Measurements from ENCODE around the gene ULK4.
"Not testable (repeated sequence)": the region's sequence is repeated elsewhere in the genome, so short reads cannot be mapped to it uniquely, and the experiment has no call there.

ULK4 gene

DNA sequence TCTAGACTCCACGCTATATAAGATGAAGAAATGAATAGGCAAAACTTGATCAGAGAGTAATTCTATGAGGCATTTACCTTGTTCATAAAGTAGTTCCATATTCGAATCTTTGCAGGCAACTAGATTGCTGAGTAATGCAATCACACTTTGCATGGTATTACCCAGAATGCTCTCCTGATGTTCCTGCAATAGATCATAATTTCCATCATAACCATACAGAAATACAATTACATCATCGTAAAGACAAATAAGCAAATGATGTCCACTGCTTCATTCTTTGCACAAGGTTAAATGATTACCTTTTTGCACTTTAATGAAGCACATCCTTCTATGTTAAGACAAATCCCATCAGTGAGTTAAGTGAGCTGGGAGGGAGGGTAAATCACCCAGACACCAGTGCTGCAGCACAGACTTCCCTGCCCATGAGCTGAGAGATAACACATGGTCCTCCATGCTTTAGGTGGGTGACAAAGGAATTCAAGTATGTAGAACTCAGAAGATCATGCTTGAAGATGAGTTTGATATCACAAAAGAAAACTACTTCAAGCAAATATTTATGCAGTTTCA, 395.9 kb downstream of the ULK4 start:
- no peak for DNase-seq

DNA sequence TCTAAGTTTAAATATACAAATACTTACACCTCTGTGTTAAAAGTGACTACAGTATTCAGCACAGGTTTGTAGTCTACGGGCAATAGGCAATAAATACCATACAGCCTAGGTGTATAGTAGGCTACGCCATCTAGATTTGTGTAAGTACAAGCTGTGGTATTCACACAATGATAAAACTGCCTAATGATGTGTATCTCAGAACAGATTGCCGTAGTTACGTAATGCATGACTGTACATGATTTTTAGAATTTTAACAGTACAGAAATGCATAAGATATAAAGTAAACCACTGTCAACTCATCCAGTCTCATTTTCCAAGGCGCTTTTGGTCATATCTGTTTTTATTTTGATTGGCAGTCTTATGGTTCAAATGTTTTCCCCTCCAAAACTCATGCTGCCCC, 396.9 kb downstream of the ULK4 start:
- no peak for DNase-seq

DNA sequence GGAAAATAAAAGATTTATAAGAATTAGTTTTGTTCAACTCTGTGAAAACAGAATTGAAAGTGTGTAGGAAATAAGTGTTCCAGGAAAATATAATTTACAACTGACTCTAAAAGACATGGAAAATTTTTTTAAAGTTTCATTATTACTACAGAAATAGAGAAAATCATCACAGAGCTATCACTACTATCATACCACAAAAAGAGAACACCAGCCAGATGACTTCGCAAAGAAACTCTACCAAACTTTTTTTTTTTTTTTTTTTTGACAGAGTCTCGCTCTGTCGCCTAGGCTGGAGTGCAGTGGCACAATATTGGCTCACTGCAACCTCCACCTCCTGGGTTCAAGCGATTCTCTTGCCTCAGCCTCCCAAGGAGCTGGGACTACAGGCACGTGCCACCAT, 405.7 kb downstream of the ULK4 start:
- DNase-seq: not testable (repeated sequence)

DNA sequence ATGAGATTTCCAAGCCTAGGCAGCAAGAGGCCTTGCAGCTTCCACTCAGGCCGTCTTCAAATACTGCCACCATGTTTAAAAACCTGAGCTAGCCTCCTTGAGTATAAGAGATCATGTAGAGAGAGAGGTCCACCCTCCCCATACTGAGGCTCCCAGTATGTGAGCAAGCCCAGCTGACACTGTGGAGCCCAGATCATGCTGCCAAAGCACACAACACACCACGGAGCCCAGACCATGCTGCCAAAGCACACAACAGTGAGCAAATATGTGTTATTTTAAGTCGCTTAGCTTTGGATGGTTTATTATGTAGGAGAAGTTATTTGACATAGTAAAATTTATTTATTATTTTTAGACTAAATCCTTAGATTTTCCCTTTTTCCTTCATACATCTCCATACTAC, 428.9 kb downstream of the ULK4 start:
- no peak for DNase-seq

DNA sequence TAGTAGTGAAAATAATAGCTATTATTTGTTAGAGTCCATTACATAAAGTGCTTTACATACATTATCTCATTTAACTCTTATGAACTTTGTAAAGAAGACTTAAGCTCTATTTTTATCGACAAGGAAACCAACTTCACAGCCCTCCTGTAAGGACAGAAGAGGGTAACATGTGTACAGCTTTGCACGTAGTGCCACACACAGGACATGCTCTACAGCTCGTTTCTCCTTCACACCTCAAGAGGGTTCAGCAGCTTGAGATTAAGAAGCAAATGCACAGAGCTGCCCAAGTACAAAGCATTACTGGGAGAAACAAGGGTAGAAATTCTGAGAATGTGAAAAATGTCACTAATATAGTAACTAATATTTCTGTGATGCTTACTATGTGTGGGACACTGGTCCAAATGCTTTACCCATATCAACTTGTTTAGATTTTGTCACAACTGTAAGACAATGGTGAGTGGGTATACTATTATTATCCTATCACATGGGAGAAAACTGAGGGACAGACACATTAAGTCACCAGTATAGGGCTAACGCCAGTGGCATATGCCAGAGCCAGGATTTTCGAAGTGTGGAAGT, 434.8 kb downstream of the ULK4 start:
- DNase-seq: no peak

DNA sequence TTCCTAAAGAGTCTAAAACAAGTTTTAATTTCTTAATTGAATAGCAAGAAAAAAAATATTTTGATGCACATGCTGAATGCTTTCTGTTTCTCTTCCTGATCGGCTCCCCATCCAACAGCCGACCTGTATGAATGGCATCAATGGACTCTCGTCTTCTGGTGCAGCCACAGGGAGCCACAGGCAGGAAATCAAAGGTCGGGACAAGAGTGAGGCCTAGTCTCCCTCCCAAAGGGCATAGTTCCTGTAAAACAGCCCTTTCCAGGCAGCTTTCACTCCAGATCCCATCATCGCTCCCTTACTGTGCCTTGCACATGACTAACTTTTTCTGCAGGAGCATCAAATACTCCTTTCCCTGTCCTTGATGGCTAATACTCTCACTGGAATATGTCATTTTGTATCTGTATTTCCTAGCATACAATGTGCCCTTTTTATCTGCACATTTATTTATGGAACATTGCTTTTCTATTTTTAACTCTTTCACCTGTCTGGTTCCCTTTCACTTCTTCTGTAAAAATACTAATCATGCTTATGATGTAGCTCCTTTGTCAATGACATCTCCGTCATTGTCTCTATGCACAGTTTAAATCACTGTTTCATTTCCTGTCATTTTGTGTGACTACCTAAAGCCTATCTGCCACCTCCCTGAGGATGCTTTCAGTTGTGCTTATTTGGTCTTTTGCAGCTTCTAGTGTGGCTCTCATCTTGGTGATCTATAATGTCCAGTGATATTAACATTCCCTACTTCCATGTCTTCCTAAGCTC, 436.4 kb downstream of the ULK4 start:
- DNase-seq: no peak

DNA sequence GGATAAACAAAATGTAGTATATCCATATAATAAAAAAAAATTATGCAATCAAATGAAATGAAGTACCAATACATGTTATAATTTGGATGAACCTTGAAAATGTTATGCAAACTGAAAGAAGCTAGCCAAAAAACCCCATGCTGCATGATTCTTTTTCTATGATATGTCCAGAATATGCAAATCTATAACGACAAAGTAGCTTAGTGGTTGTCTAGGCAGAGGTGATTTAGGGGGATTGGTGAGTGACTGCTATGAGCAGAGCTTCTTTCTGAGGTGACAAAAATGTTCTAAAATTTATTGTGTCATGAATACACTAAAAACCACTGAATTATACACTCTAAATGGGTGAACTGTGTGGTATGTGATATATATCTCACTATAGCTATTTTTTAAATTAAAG, 438.0 kb downstream of the ULK4 start:
- no peak for DNase-seq

DNA sequence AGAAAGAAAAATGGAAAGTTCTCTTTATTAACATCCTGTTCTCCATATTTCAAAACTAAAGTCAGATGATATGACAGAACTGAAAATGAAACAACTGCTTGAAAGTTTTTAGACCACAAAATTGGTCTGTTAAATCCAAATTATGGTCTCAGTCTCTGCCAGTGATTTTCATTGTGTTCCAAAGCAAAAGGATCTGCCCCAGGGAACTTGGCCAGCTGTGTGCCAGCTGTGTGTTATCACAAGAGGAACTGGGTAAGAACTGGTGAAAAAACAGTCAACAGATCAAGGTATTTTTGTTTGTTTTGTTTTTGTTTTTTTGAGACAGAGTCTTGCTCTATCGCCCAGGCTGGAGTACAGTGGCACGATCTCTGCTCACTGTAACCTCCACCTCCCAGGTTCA, 439.3 kb downstream of the ULK4 start:
- DNase-seq: no peak

DNA sequence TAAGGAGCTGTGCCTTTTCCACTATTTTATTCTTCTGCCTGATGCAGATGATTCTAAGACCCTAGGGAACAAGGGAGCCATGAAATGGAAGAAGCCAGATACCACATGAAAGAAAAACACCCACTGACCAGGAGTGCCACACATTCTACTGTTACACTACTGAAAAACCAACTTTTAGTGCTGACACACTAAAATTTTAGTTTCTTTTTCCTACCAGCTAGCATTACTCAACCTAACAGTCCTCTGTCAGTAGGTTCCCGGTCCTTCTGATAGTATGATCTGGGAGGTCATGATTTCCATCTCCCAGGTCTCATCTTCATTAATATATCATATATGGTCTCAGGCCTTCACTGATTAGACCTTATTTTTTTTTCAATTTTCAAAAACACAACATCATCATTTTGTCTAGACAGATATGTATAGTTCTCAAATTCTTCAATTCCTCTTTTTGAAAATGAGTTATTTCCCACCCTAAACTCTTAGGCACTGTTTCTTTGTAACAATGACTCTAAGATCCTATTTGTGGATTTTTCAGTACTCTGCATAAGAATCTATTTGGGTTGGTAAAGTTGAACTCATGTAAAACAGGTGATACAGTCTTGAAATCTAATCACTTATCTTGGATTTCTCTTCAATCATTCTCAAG, 440.8 kb downstream of the ULK4 start:
- no peak for DNase-seq

DNA sequence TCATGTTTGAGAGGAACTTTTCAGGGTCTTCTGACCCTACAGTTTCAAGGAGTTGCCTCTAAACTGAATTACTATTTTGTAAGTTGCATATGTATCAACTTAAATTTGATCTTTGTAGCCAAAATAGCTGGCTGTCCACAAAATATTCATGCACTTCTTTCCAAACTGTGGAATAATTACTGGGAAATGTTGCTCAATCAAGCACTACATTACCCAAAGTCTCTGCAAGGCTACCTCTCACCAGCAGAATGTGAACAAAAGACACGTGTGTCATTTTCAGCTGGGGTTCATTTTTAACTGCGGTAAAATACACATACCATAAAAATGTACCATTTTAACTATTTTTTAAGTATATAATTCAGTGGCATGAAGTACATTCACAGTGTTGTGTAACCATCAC, 442.2 kb downstream of the ULK4 start:
- no peak for DNase-seq

DNA sequence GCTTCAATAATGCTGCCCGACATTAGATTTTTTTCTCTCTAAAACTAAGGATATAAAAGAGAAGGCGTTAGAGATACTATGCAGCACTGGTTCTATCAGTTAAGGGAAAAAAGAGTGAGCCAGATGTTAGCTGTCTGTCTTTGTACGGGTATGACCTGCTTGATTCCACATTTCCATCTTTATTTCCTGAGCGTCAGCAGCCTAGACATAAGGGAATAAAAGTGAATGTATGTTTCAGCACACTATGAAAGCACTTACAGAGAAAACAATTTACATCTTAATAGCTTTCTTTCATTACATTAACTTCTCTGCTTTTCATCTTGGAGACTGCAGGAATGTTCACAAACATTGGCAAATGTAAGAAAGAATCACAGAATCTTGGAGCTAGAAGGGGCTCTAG, 443.3 kb downstream of the ULK4 start:
- DNase-seq: no peak

DNA sequence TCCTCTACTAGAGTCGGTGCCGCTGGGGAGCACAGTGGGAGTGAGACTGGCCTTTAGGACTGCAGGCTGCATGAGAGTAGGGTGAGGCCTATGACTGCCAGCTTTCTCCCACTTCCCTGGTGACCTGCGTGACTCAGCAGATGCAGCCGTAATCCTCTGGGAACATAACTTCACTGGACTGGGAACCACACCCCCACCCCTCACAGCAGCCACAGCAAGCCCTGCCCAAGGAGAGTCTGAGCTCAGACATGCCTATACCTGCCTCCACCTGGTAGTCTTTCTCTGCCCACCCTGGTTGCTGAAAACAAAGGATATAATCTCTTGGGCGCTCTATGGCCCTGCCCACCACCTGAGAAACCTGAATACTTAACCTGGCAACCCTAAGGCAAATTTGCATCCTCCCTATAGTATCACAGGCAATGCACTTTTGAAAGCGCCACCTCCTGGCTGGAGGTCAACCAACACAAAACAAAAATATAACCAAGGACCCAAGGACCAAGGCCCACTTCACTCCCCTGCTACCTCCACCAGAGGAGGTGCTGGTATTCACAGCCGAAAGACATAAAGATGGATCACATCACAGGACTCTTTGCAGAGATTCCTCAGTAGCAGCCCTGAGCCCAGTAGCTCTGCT, 453.7 kb downstream of the ULK4 start:
- DNase-seq: no peak

DNA sequence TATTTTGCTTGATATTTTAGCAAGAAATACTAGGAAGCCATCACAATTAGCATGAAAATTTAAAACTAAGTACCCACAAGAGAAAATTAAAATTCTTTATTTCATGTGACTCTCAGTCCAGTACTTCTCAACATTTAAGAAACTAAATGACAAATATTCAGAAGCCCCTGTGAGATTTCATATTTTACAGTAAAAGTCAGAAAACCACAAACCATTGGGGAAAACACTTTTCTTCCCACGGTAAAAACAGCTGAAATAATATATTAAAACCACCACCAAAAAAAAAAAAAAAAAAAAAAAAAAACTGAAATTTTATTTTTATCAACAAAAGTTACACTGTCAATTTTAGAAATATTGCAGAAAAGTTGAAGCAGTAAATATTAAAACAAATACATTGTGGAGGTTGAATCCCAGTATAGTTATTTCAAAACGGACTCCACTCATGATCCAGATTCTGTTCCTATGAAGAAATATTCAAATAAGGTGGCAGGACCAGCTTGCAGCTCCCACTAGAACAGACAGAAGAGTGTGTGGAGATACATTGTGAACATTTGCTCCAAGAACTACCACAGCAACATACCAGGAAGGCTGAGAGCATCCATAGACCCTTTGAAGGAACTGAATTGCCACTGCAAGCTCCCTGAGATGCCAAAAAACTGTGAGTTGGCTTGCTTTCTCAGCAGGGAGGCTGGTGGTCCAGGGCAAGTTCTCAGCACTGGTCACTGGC, 454.4 kb downstream of the ULK4 start:
- no peak for DNase-seq

DNA sequence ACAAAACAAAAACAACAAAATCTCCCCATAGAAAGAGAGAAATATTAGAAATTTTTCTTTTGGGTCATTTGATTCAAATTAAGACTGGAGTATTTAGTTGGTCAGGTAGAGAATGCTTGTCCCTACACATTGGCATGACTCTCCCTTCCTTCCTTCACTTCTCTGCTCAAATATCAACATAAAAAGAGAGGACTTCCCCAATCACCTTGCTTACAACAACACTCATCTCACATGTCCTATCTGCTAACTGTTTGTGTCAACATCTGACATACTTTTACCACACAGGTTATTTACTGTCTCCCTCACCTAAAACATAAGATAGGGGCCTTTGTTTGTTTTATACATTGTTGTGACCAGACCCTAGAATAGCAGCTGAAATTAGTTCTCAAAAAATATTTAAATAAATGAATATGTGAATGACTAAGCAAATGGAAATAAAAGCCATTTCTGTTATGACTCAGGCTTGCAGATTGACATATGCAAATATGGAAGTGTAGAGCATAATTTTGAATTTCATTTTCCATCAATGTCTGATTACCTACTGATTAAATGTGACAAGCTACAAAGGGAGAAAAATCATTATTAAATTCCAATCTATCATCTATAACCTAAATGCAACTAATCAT, 457.8 kb downstream of the ULK4 start:
- no peak for DNase-seq

DNA sequence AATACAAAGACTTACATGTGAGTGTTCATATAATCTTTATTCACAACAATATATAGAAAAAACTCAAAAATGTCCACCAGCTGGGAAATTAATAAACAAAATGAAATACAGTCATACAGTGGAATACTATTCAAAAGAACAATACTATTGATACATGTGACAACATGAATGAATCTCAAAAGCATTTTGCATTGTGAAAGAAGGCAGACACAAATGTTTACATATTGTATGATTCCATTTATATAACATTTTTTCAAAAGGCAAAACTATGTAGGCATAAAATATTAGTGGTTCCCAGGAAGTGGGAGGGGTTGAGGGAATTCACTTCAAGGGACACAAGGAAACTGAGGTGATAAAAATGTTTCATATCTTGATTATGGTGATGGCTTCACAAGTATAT, 459.4 kb downstream of the ULK4 start:
- DNase-seq: no peak

DNA sequence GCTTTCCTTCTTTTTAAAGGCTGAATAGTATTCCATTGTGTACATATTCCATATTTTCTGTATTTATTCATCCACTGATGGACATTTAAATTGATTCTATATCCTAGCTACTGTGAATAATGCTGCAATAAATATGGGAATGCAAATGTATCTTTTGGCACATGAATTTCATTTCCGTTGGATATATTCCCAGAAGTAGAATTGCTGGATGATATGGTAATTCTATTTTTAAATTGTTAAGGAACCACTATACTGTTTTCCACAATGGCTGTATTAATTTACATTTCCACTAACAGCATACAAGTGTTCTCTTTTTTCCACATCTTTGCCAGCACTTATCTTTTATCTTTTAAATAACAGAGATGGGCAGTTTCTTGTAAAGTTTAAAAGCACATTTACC, 459.9 kb downstream of the ULK4 start:
- DNase-seq: no peak

DNA sequence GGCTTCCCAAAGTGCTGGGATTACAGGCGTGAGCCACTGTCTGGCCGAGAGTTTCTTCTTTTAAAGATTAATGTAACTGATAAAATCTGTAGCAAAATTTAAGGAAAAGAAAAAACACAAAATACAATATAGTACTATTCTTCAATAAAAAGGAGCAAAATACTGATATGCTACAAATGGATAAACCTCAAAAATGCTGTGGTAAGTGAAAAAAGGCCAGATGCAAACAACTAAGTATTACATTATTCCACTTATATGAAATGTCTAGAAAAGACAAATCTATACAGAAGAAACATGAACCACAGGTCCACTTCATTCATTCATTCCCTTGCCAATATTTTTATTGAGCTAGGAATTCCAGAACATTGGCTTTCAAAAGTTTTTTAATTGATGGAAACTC, 463.1 kb downstream of the ULK4 start:
- no peak for DNase-seq

DNA sequence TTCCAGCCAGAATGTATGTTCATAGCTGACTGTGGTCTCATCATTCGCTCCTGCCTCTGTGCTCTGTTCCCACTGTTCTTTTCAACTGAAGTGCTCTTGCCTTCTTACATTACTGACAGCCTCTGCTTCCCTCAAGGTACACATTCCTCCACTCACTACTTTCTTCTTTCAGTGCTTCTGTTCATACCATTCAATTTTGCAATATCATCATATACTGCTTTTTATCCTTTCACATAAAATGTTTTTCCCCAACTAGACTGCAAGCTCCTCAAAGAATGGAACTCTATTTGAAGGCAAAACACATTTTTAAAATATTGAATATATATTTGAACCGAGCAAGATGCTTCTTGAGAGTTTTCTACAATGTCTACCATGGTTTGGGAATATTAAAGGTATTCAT, 471.5 kb downstream of the ULK4 start:
- DNase-seq: no peak

DNA sequence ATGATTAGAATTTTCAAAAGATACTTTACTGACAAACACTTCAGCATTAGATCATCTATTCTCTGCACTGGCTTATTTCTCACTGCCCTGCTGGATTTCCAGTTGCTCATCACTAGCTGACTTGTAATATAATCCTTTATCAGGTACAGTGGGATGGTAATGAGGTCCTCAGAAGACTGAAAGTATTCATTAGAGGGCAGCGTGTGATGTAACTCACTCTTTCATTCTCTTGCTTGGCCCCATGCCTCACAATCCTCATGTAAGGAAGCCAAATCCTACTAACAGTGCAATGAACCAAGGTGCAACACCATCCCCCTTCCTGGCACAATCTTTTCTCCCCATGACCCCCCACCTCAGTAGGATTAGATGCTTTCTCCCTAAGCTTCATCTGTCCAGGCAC, 472.7 kb downstream of the ULK4 start:
- DNase-seq: no peak

DNA sequence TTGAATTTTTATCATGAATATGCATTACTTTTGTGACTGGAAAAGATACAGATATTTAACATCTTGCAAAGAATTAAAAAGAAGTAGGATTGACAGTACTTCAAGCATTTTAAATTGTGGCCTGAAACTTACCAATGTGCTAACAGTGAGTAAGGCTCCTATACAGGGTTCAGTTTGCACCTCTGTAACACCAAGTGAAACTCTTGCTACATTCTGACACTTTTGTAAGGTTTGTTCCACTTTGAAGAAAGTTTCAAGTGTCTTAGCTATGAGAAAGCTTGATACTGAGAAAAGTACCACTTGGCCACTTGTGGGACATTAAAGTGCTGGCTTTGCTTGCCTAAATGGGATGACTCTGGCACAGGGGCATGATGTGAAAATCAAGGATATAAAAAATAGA, 473.4 kb downstream of the ULK4 start:
- DNase-seq: no peak

DNA sequence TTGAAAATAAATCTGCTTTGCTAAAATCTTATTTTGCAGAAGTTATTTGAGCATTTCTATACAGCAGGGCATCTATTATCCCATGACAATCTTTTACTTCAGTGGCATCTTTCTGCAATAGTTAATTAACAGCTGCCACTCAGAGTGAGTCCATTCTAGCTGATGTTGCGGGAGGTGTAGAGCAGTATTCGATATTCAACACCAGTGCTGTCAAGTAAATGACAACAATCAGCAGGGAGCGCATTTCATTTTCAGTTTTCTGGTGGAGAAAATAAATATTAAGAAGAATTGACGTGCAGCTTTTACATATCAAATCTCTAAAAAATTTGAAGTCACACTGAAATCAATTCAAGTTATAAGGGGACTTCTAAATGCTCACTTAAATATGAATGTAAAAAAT, 476.4 kb downstream of the ULK4 start:
- DNase-seq: no peak

DNA sequence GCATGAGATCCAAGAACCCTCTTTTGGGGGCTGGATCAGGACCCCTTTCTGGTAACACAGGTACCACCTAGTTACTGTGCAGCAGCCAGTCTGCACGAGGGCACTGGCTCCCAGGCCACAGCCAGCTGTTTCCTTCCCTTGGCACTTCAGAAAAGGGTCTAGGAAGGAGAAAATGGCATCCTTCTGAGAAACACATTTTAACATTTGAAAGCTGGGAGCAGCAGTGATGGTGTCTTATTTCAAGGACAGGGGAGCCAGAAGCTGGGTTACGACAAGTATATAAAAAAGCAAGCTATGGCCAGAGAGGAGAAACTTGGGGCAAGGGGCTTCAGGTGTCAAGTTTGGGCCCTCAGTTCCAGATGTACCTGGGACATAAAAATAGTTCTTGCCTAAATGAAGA, 479.8 kb downstream of the ULK4 start:
- DNase-seq: no peak

DNA sequence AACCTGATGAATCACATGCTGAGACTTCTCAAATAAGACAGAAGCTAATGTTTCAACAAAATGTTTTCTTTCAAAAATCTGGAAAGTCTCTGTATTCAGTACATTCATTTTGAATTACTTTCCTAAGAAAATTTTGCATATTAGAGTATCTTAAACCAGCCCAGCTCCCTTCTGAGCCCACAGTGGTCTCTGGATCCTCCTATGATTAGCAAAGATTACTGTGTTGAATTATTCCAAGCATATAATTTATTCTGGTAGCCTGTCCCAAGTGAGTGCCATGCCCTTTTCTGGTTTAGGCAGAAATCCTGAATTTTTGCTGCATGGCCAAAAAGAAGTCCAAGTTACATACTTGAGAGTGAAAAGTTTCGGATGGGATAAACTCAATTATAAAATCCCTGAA, 483.6 kb downstream of the ULK4 start:
- no peak for DNase-seq
